ENCODE measurements around the gene RALGPS2. TPM values are rescaled to one million over a fixed set of nuclear protein-coding genes. Genes with fewer than 3 reads are reported as not detected.

The RALGPS2 gene
- total and polyA plus RNA-seq, 12 donors, result 2.5 to 36.7 (median 12.9) TPM

DNA sequence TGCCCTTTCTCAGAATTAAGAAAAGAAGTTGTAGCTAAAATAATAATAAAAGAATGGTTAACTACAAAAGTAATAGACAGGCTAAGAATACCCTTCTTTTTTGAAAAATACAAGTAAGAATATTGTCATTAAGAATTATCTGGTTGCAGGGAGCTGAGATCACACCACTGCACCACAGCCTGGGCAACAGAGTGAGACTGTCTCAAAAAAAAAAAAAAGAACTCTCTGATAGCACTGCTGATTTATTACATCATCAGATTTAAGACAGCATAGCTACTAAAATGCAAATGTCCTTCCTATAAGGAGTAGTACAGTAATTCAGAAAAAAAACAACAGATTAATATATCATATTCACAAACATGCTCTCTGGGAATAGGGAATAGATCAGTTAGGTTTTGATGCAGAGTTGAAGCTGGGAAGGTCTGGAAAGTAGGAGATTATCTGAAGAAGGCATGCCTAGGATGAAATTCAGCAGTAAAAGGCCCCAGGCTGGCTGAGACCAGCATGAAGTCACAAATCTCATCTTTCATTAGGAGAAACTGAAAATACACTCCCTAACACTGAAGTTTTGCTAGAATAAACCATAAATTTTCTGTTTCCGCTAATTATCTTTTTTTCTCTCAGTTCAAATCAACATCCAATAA is 176.6 kb downstream of the RALGPS2 start:
- Histone ChIP-seq H3K4me3 (no peak overlapping the region), H3K4me1 (replicated peaks in 1 of 2) (no peaks in the 10 kb centered on the region), H3K9me3 (replicated peaks in 1 of 3) (no peaks in the 10 kb centered on the region), H3K27me3 (no peaks in the 10 kb centered on the region), H3K36me3 (replicated peaks in 1 of 2) (no peaks in the 10 kb centered on the region), H3K27ac (no peak overlapping the region)
- WGBS, 4 donors, result 94 to 100% (median 98%) methylated on average over 1 of the region's 1 CpG
- DNase-seq, result no peak
- intact Hi-C loops (cut with DNase I), result no loop called here
- no peak for TF ChIP-seq CTCF (IDR thresholded peaks at IDR 0.05)
- TF ChIP-seq POLR2A (IDR thresholded peaks at IDR 0.05), result no peak

GRCh38 chr1:178908358-178908757 is 183.3 kb downstream of the RALGPS2 start:
- Histone ChIP-seq H3K27me3 (no peaks in the 10 kb centered on the region), H3K36me3 (replicated peaks in 1 of 2) (no peaks in the 10 kb centered on the region), H3K4me1 (replicated peaks in 1 of 2) (no peaks in the 10 kb centered on the region), H3K27ac (no peak overlapping the region), H3K9me3 (replicated peaks in 1 of 3) (no peaks in the 10 kb centered on the region), H3K4me3 (no peak overlapping the region)
- TF ChIP-seq CTCF (IDR thresholded peaks at IDR 0.05) (no peak), POLR2A (IDR thresholded peaks at IDR 0.05) (no peak)
- 72 to 89% (median 86%) methylated on average over 1 of the region's 1 CpG for WGBS, 4 donors
- no peak for DNase-seq
- intact Hi-C loops (cut with DNase I), result no loop called here

DNA sequence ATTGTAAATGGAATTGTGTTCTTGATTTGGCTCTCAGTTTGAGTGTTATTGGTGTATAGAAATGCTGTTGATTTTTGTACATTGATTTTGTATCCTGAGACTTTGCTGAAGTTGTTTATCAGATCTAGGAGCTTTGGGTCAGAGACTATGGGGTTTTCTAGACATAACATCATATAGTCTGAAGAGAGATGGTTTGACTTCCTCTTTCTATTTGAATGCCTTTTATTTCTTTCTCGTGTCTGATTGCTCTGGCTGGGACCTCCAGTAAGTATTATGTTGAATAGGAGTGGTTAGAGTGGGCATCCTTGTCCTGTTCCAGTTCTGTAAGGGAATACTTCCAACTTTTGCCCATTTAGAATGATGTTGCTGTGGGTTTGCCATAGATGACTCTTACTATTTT is 185.0 kb downstream of the RALGPS2 start:
- Histone ChIP-seq H3K36me3 (replicated peaks in 1 of 2) (no peaks in the 10 kb centered on the region), H3K9me3 (replicated peaks in 1 of 3) (no peaks in the 10 kb centered on the region), H3K4me1 (replicated peaks in 1 of 2) (no peaks in the 10 kb centered on the region), H3K27ac (no peak overlapping the region), H3K27me3 (no peaks in the 10 kb centered on the region), H3K4me3 (no peak overlapping the region)
- TF ChIP-seq POLR2A (IDR thresholded peaks at IDR 0.05), result no peak
- TF ChIP-seq CTCF (IDR thresholded peaks at IDR 0.05), result no peak
- intact Hi-C loops (cut with DNase I), result no loop called here
- DNase-seq, result no peak
- WGBS, 4 donors, result 95 to 100% (median 100%) methylated on average over 1 of the region's 1 CpG

DNA sequence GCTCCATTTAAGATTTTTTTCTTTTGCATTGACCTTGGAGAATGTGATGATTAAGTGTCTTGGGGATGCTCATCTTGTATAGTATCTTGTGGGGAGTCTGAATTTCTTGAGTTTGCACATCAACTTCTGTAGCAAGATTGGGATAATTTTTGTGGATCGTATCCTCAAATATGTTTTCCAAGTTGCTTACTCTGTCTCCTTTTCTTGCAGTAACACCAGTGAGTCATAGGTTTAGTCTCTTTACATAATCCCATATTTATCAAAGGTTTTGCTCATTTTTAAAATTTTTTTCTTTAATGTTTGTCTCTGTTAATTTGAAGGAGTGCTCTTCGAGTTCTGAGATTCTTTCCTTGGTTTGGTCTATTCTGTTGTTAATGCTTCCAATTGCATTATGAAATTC is 187.6 kb downstream of the RALGPS2 start:
- Histone ChIP-seq H3K36me3 (replicated peaks in 1 of 2) (no peaks in the 10 kb centered on the region), H3K27ac (no peak overlapping the region), H3K27me3 (no peaks in the 10 kb centered on the region), H3K4me1 (replicated peaks in 1 of 2) (no peaks in the 10 kb centered on the region), H3K9me3 (replicated peaks in 1 of 3) (no peaks in the 10 kb centered on the region), H3K4me3 (no peak overlapping the region)
- WGBS, 4 donors, result 86 to 93% (median 89%) methylated on average over 2 of the region's 2 CpGs
- intact Hi-C loops (cut with DNase I), result no loop called here
- DNase-seq, result no peak
- no peak for TF ChIP-seq CTCF (IDR thresholded peaks at IDR 0.05)
- TF ChIP-seq POLR2A (IDR thresholded peaks at IDR 0.05), result no peak

Data from adrenal gland (tissue), 12 donors.